Fibroblast of villous mesenchyme (primary cell): ENCODE data around the gene VWCE. TPM values are rescaled to one million over a fixed set of nuclear protein-coding genes. Genes with fewer than 3 reads are reported as not detected.
"Not testable (repeated sequence)": the region's sequence is repeated elsewhere in the genome, so short reads cannot be mapped to it uniquely, and the experiment has no call there.

Experiments
- DNase-seq: peaks from one replicate; pipeline ENCODE4 v3.0.0-alpha.2; 2010; ENCODE audit warnings: low read depth
- H3K4me3 ChIP-seq: 2 replicates; pipeline ENCODE4 v1.5.1; 2011; ENCODE audit warnings: low read depth, mild to moderate bottlenecking, low read length
- total RNA-seq: library from RNA; depleted of rRNA; stranded (reverse); fragments of >200 nt; gene quantifications from 2 replicates; pipeline ENCODE4 v1.2.3, GENCODE V29; 2012

The VWCE gene
- total RNA-seq, 1 donor: 2.2 TPM

- not testable (repeated sequence) for DNase-seq, H3K4me3 ChIP-seq
Measured at GRCh38 chr11:61219016-61219415, 76.1 kb downstream of the VWCE start.

- not testable (repeated sequence) for H3K4me3 ChIP-seq, DNase-seq
Measured at GRCh38 chr11:61218306-61218705, 76.8 kb downstream of the VWCE start.

DNA sequence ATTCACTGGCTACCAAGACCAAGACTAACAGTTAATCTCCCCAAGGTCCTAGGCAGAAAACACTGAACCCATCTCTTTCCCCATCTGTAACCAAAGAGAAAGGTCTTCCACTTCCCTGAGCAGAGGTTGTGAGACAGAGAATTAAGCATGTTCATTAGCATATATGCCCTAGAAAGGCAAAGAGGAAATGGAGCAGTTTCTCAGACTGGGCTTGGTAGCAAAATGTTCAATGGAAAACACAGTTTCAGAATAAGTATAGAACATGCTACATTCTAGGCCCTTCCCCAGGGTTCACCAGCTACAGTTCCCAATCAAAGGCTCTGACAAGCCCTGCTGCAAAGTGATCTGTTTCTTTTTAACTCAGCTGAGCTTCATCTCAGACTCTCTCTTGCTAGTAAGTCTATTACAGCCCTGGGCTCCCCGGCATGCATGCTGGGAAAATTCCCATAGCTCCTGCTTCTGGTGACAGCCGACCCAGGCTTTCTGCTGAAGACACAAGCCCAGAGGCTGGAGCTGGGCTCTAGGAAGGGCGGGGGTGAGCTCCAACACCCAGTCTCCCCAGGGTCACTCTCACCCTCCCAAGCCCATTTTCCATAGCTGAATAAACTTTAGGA, 81.3 kb downstream of the VWCE start:
- not testable (repeated sequence) for H3K4me3 ChIP-seq

DNA sequence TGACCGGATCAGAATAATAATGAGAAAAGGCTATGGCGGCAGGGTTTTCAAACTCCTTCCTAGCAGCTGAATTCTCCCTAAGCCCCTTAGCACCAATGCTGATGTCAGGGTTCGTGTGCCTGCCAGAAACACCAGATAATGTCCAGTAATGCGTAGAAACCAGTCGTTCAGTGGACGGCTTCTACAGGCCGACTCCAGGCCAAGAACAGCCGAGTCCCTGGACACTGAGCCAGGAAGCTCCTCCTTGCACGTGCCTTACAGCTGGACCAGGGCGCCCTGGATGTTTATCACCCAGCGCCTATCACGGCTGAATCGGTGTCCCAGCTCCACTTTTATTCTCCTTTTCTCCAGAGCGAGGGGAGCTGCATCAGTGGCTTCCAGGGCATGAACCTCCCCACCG, 82.9 kb downstream of the VWCE start:
- not testable (repeated sequence) for DNase-seq, H3K4me3 ChIP-seq

More for the DNA sequence above, 81.3 kb downstream of the VWCE start:
- not testable (repeated sequence) for DNase-seq

- not testable (repeated sequence) for H3K4me3 ChIP-seq, DNase-seq
Measured at GRCh38 chr11:61211327-61211952, 83.7 kb downstream of the VWCE start.

GRCh38 chr11:61210629-61211028, 84.5 kb downstream of the VWCE start:
- DNase-seq, H3K4me3 ChIP-seq: not testable (repeated sequence)

Other genes starting within 250 kb of the VWCE start
- not detected in 2 replicates for gene CD5, start 192.8 kb downstream of the VWCE start, total RNA-seq
- 15.1 and 15.5 TPM in 2 replicates for gene VPS37C, start 133.9 kb downstream of the VWCE start, total RNA-seq
- gene PGA3, start 91.8 kb downstream of the VWCE start, total RNA-seq: 0.64 TPM in 1 of 2 replicates, not detected in the other
- not detected in 2 replicates for gene PGA4, start 73.0 kb downstream of the VWCE start, total RNA-seq
- gene PGA5, start 54.1 kb downstream of the VWCE start, total RNA-seq: not detected in 2 replicates
- 252 and 335 TPM in 2 replicates for gene DDB1, start 37.8 kb upstream of the VWCE start, total RNA-seq
- 22.9 and 23.7 TPM in 2 replicates for gene TKFC, start 37.9 kb upstream of the VWCE start, total RNA-seq
- 124 and 144 TPM in 2 replicates for gene CYB561A3, start 66.6 kb upstream of the VWCE start, total RNA-seq
- gene TMEM138, start 67.1 kb upstream of the VWCE start, total RNA-seq: 45.7 and 59.2 TPM in 2 replicates
- gene TMEM216, start 97.3 kb upstream of the VWCE start, total RNA-seq: 10.6 and 14.2 TPM in 2 replicates
- gene CPSF7, start 134.7 kb upstream of the VWCE start, total RNA-seq: 28.3 and 33.2 TPM in 2 replicates
- 36.4 and 37.6 TPM in 2 replicates for gene SDHAF2, start 134.8 kb upstream of the VWCE start, total RNA-seq
- not detected in 2 replicates for gene LRRC10B, start 213.4 kb upstream of the VWCE start, total RNA-seq